ENCODE measurements around the gene P2RY8.

DNA sequence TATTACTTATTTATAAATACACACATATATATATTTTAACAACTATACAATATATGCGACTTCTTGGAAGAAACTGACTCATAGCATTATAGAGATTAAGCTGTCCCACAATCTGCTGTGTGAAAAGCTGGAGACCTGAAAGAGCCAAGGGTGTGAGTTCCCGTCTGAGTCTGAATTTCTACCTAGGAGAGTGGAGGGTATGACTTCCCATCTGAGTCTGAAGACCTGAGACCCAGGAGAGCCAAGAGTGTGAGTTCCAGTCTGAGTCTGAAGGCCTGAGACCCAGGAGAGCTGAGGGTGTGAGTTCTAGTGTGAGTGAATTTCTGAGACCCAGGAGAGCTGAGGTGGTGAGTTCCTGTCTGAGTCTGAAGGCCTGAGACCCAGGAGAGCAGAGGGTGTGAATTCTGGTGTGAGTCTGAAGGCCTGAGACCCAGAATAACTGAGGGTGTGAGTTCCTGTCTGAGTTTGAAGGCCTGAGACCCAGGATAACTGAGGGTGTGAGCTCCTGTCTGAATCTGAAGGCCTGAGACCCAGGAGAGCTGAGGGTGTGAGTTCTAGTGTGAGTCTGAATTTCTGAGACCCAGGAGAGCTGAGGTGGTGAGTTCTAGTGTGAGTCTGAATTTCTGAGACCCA, 8.9 kb upstream of the P2RY8 start:
- no peak for TF ChIP-seq YY1 (IDR thresholded peaks at IDR 0.05; ENCODE audit: insufficient read depth, insufficient read length)
- TF ChIP-seq ZNF274 (IDR thresholded peaks at IDR 0.05; ENCODE audit: low read depth, low read length): no peak
- TF ChIP-seq SUZ12 (IDR thresholded peaks at IDR 0.05; ENCODE audit: extremely low read depth, insufficient read depth, insufficient read length): no peak

Data from NT2/D1 (cell line).